A549 (cell line): ENCODE results near the gene CNPY4. TPM values are rescaled to one million over a fixed set of nuclear protein-coding genes. Genes with fewer than 3 reads are reported as not detected.
"Not testable (repeated sequence)": the region's sequence is repeated elsewhere in the genome, so short reads cannot be mapped to it uniquely, and the experiment has no call there.

Experiments
- ATAC-seq, 2 experiments: fragments of 200-7000 bp in 1 of 2; fragments of >200 bp in 1 of 2; cut with Nextera tagmentation in 1 of 2; cut with Tn5 transposase in 1 of 2; 3 replicates each; pipeline versions ENCODE4 v1.8.0 to v1.9.1; 2018 to 2020; ENCODE audit warnings: mild to moderate bottlenecking in 1 of 2, moderate library complexity in 1 of 2
- CTCF ChIA-PET: fragments of 300-600 bp; sonication (Branson Sonifier 250); formaldehyde crosslinking; extraction: SDS; loops from one replicate; lab custom pipeline; 2021; ENCODE audit warnings: antibody characterized with exemption, inconsistent platforms; lab: Yijun Ruan, JAX
- POLR2A ChIA-PET: fragments of 350-600 bp; formaldehyde crosslinking; extraction: SDS; loops from one replicate; lab custom pipeline; 2021; ENCODE audit warnings: antibody characterized with exemption, inconsistent platforms; lab: Yijun Ruan, JAX
- DNase-seq, 2 experiments: peaks; one replicate each; pipeline versions ENCODE4 v3.0.0 to v3.0.0-alpha.2; 2011 to 2016; ENCODE audit warnings: low read depth in 1 of 2, low spot score in 1 of 2
- FAIRE-seq: peaks from 2 replicates; lab custom pipeline; 2011; peaks lifted over from hg19 to GRCh38; lab: Jason Lieb, UNC
- H3K27ac ChIP-seq, 2 experiments: fragments of >200 bp; sonication (Bioruptor Twin); formaldehyde crosslinking; 3 replicates each; pipeline ENCODE4 v1.5.1; 2016 to 2017
- H3K4me1 ChIP-seq: fragments of >200 bp; sonication (Bioruptor Twin); formaldehyde crosslinking; 3 replicates; pipeline ENCODE4 v1.6.1; 2016
- H3K4me2 ChIP-seq: fragments of >200 bp; sonication (Bioruptor Twin); formaldehyde crosslinking; 3 replicates; pipeline ENCODE4 v1.6.1; 2016
- H3K4me3 ChIP-seq: fragments of >200 bp; sonication (Bioruptor Twin); formaldehyde crosslinking; 3 replicates; pipeline ENCODE4 v1.5.1; 2016
- H3K9me3 ChIP-seq: fragments of >200 bp; sonication (Bioruptor Twin); formaldehyde crosslinking; 3 replicates; pipeline ENCODE4 v1.6.1; 2016
- CHD2 ChIP-seq: fragments of 150-350 bp; IDR thresholded peaks from 2 replicates; pipeline ENCODE4 v1.6.1; 2014; ENCODE audit warnings: low read length; ENCODE audit not compliant: partially characterized antibody
- EHF ChIP-seq: fragments of 250-450 bp; sonication (Bioruptor Pico); IDR thresholded peaks from 2 replicates; pipeline ENCODE4 v1.5.0; 2020; ENCODE audit warnings: mild to moderate bottlenecking
- ESRRA ChIP-seq: fragments of 150-350 bp; IDR thresholded peaks from 2 replicates; pipeline ENCODE4 v1.6.1; 2014; ENCODE audit warnings: mild to moderate bottlenecking, low read length, borderline replicate concordance
- GATA3 ChIP-seq: IDR thresholded peaks from 2 replicates; pipeline ENCODE4 v1.6.1; 2012; ENCODE audit warnings: borderline replicate concordance
- JUN ChIP-seq, 2 experiments: fragments of >200 bp; sonication (Bioruptor Twin); formaldehyde crosslinking; IDR thresholded peaks; 2 replicates in 1 of 2; 3 replicates in 1 of 2; pipeline ENCODE4 v1.6.1; 2016 to 2017
- KDM5A ChIP-seq: fragments of 200-600 bp; sonication (generic); IDR thresholded peaks from 2 replicates; pipeline ENCODE4 v1.6.1; 2016; ENCODE audit warnings: antibody characterized with exemption, mild to moderate bottlenecking
- MAZ ChIP-seq: fragments of 150-350 bp; IDR thresholded peaks from 2 replicates; pipeline ENCODE4 v1.6.1; 2014; ENCODE audit warnings: antibody characterized with exemption, low read depth, low read length, borderline replicate concordance
- NFE2L2 ChIP-seq: fragments of 150-350 bp; conservative IDR thresholded peaks from 2 replicates; pipeline ENCODE4 v1.6.1; 2014; ENCODE audit warnings: low read length
- NPAS2 ChIP-seq: fragments of 250-450 bp; sonication (Bioruptor Pico); IDR thresholded peaks from 2 replicates; pipeline ENCODE4 v1.8.0; 2022; ENCODE audit warnings: mild to moderate bottlenecking, moderate library complexity, borderline replicate concordance
- SREBF2 ChIP-seq: fragments of 450-650 bp; IDR thresholded peaks from 2 replicates; pipeline ENCODE4 v1.6.1; 2014; ENCODE audit warnings: mild to moderate bottlenecking, moderate library complexity
- WGBS: methylation state at CpG from one replicate; pipeline ENCODE4 v1.1.6; 2017; ENCODE audit errors: missing lambda C conversion rate; 5-methylcytosine and 5-hydroxymethylcytosine counted together
- polyA plus RNA-seq, 4 experiments: library from polyadenylated mRNA; depleted of rRNA in 3 of 4; stranded (reverse); fragments of >200 nt; fragmentation: RNase III in 1 of 4; extraction: RNeasy Plus Mini Kit Qiagen cat#74134 plus additional on column Dnase treatment in 1 of 4; gene quantifications; 2 replicates in 3 of 4; 3 replicates in 1 of 4; pipeline ENCODE4 v1.2.3, GENCODE V29; 2011 to 2017
- TF ChIP-seq, protein P1 (sequence below): fragments of 250-450 bp; sonication (Bioruptor Pico); IDR thresholded peaks from 2 replicates; pipeline ENCODE4 v1.5.0; 2020; ENCODE audit warnings: low read depth, mild to moderate bottlenecking, moderate library complexity
- TF ChIP-seq, protein P2 (sequence below): fragments of >200 bp; sonication (Bioruptor Twin); formaldehyde crosslinking; IDR thresholded peaks from 3 replicates; pipeline ENCODE4 v1.6.1; 2016
- TF ChIP-seq, protein P3 (sequence below): fragments of >200 bp; sonication (Bioruptor Twin); formaldehyde crosslinking; IDR thresholded peaks from 3 replicates; pipeline ENCODE4 v1.5.1; 2016
- TF ChIP-seq, protein P4 (sequence below): fragments of 150-350 bp; IDR thresholded peaks from 2 replicates; pipeline ENCODE4 v1.6.1; 2014; ENCODE audit warnings: low read depth, mild to moderate bottlenecking, low read length

CNPY4 gene
- polyA plus RNA-seq, 2 of the 4 experiments (the other 2 are of a cell fraction), result 11.7 to 22.8 TPM

DNA sequence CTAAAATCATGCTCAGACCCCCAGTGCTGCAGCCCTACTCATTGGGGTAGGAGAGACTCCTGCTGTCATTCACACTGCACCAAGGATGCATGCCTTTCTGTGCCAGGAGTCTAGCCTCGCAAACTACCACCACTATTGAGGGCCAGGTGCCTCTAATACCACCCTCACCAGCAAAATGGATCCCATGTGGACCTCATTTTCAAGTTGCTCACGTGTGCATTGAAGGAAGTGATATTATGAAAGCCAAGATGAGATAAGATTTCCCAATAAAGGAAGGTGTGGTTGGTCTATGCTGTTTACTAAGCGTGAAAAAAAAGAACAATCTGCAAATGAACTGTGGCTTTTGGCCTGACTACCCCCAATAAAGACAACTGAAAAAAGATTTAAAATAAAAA, 22.1 kb downstream of the CNPY4 start:
- Histone ChIP-seq H3K4me2 (no peak overlapping the region), H3K9me3 (no peaks in the 10 kb centered on the region), H3K4me1 (no peaks in the 10 kb centered on the region), H3K27ac (no peak overlapping the region), H3K4me3 (no peak overlapping the region)
- FAIRE-seq (no peak), ATAC-seq (no peak), DNase-seq (no peak)
- TF ChIP-seq NFE2L2, result no peak
- TF ChIP-seq, protein P1, sequence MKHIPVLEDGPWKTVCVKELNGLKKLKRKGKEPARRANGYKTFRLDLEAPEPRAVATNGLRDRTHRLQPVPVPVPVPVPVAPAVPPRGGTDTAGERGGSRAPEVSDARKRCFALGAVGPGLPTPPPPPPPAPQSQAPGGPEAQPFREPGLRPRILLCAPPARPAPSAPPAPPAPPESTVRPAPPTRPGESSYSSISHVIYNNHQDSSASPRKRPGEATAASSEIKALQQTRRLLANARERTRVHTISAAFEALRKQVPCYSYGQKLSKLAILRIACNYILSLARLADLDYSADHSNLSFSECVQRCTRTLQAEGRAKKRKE (CRISPR knock-in tag), result no peak
- TF ChIP-seq EHF (CRISPR knock-in tag), result no peak
- TF ChIP-seq, protein P2, sequence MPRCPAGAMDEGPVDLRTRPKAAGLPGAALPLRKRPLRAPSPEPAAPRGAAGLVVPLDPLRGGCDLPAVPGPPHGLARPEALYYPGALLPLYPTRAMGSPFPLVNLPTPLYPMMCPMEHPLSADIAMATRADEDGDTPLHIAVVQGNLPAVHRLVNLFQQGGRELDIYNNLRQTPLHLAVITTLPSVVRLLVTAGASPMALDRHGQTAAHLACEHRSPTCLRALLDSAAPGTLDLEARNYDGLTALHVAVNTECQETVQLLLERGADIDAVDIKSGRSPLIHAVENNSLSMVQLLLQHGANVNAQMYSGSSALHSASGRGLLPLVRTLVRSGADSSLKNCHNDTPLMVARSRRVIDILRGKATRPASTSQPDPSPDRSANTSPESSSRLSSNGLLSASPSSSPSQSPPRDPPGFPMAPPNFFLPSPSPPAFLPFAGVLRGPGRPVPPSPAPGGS, result no peak
- no peak for TF ChIP-seq SREBF2
- TF ChIP-seq CHD2, result no peak
- ChIA-PET CTCF (interaction anchor here (0.7 to 23.1 kb wide), 2 partner anchors 7 to 10 kb away, joined by 3 to 245 read pairs; no protein-coding TSS in a partner anchor), POLR2A (no interaction called here)
- 68% methylated on average over 3 of the region's 3 CpGs for WGBS

DNA sequence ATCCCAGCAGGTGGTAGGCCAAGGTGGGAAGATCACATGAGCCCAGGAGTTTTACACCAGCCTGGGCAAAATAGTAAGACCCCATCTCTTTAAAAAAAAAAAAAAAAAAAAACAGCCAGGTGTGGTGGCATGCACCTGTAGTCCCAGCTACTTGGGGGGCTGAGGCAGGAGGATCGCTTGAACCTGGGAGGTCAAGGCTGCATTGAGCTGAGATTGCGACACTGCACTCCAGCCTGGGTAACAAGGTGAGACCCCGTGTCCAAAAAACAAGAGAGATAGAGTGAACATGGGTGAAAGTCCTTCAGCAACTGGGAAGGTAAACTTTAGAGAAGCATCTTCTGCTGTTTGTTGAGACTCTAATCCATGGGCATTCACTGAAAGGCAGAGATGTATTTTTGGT, 23.0 kb downstream of the CNPY4 start:
- POLR2A ChIA-PET, result no interaction called here
- Histone ChIP-seq H3K27ac (no peak overlapping the region), H3K9me3 (no peaks in the 10 kb centered on the region)
- FAIRE-seq, result no peak
- 62% methylated on average over 3 of the region's 3 CpGs for WGBS
- CTCF ChIA-PET, result interaction anchor here (0.8 to 23.1 kb wide), 2 partner anchors 8 to 76 kb away, joined by 3 to 245 read pairs; no protein-coding TSS in a partner anchor
- TF ChIP-seq MAZ, result no peak
- no peak for TF ChIP-seq NPAS2 (CRISPR knock-in tag)
- TF ChIP-seq JUN (IDR thresholded peaks at IDR 0.05), result no peak
- no peak for TF ChIP-seq ESRRA
- no peak for TF ChIP-seq GATA3
- TF ChIP-seq KDM5A, result no peak
- TF ChIP-seq, protein P3, sequence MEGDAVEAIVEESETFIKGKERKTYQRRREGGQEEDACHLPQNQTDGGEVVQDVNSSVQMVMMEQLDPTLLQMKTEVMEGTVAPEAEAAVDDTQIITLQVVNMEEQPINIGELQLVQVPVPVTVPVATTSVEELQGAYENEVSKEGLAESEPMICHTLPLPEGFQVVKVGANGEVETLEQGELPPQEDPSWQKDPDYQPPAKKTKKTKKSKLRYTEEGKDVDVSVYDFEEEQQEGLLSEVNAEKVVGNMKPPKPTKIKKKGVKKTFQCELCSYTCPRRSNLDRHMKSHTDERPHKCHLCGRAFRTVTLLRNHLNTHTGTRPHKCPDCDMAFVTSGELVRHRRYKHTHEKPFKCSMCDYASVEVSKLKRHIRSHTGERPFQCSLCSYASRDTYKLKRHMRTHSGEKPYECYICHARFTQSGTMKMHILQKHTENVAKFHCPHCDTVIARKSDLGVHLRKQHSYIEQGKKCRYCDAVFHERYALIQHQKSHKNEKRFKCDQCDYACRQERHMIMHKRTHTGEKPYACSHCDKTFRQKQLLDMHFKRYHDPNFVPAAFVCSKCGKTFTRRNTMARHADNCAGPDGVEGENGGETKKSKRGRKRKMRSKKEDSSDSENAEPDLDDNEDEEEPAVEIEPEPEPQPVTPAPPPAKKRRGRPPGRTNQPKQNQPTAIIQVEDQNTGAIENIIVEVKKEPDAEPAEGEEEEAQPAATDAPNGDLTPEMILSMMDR, result no peak
- TF ChIP-seq, protein P4, sequence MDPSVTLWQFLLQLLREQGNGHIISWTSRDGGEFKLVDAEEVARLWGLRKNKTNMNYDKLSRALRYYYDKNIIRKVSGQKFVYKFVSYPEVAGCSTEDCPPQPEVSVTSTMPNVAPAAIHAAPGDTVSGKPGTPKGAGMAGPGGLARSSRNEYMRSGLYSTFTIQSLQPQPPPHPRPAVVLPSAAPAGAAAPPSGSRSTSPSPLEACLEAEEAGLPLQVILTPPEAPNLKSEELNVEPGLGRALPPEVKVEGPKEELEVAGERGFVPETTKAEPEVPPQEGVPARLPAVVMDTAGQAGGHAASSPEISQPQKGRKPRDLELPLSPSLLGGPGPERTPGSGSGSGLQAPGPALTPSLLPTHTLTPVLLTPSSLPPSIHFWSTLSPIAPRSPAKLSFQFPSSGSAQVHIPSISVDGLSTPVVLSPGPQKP, result no peak
- TF ChIP-seq, all 56 proteins: peak for 0
- no peak overlapping the region for H3K4me2 ChIP-seq
- H3K4me3 ChIP-seq, result no peak overlapping the region
- DNase-seq (no peak), ATAC-seq (no peak; a peak in 1 of 6 replicates)
- H3K4me1 ChIP-seq, result no peaks in the 10 kb centered on the region

DNA sequence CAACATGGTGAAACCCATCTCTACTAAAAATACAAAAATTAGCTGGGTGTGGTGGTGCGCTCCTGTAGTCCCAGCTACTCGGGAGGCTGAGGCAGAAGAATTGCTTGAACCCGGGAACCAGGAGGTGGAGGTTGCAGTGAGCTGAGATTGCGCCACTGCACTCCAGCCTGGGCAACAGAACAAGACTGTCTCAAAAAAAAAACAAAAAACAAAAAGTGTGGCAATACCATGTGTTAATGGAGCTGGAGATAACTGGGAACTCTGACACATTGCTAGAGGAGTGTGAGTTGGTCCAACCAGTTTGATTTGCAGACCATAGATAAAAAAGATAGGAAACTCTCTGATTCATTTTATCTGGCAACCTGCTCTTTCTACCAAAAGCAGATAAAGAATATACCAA, 26.9 kb downstream of the CNPY4 start:
- 86% methylated on average over 4 of the region's 4 CpGs for WGBS
- H3K9me3 ChIP-seq, H3K4me1 ChIP-seq, ATAC-seq, FAIRE-seq, H3K4me3 ChIP-seq, DNase-seq, H3K4me2 ChIP-seq, H3K27ac ChIP-seq: not testable (repeated sequence)
- POLR2A ChIA-PET, result interaction anchor here (0.6 kb wide), 1 partner anchor 1745 kb away, joined by 3 read pairs; no protein-coding TSS in a partner anchor
- CTCF ChIA-PET, result interaction anchor here (0.6 to 23.1 kb wide), 4 partner anchors 12 to 92 kb away, joined by 3 to 245 read pairs (median 3); no protein-coding TSS in a partner anchor
